ENCODE data around the gene PLEKHH3.

GRCh38 chr17:42618442-42619150 is 58.2 kb downstream of the PLEKHH3 start:
- no peak for TF ChIP-seq ZNF274 (IDR thresholded peaks at IDR 0.05; ENCODE audit: low read depth, low read length)
- TF ChIP-seq SUZ12 (IDR thresholded peaks at IDR 0.05; ENCODE audit: extremely low read depth, insufficient read depth, insufficient read length): no peak
- no peak for TF ChIP-seq YY1 (IDR thresholded peaks at IDR 0.05; ENCODE audit: insufficient read depth, insufficient read length)
